ENCODE results near the gene UNC93A. TPM values are rescaled to one million over a fixed set of nuclear protein-coding genes. Genes with fewer than 3 reads are reported as not detected.

The UNC93A gene
- total and polyA plus RNA-seq, 2 donors (not counting 1 experiment from before 2014, with no cell fraction given) = not detected

- no peak overlapping the region for H3K9ac ChIP-seq (ENCODE audit: low read length)
- H3K4me3 Mint-ChIP-seq = no peak overlapping the region
- no peak for DNase-seq
- no peak for ATAC-seq (ENCODE audit: low read depth)
- no peaks in the 10 kb centered on the region for H3K4me1 Mint-ChIP-seq
- H3K36me3 ChIP-seq (replicated peaks in 1 of 2; ENCODE audit: control extremely low read depth in 1 of 2, control insufficient read depth in 1 of 2, extremely low read depth in 1 of 2, insufficient read depth in 2 of 2, low read length in 1 of 2) = no peaks in the 10 kb centered on the region
- H3K4me1 ChIP-seq (ENCODE audit: control insufficient read depth in 2 of 2, insufficient read depth in 2 of 2, low read length in 2 of 2) = no peaks in the 10 kb centered on the region
- H3K9me3 Mint-ChIP-seq (ENCODE audit: insufficient read depth) = no peaks in the 10 kb centered on the region
- POLR2A ChIA-PET = no interaction called here
- H3K27me3 ChIP-seq (replicated peaks in 1 of 4; ENCODE audit: control extremely low read depth in 1 of 4, control insufficient read depth in 3 of 4, insufficient read depth in 4 of 4, low read length in 3 of 4) = peaks cover 0 to 5% (median 1%) of the 10 kb centered on the region in 4 experiments
- intact Hi-C loops (cut with micrococcal nuclease) = no loop called here
- H2AFZ ChIP-seq (ENCODE audit: insufficient read depth, low read depth, low read length, poor library complexity, severe bottlenecking) = no peak overlapping the region
- H4K20me1 ChIP-seq (ENCODE audit: control insufficient read depth, insufficient read depth, low read length, poor library complexity, severe bottlenecking) = no peaks in the 10 kb centered on the region
- no peak for TF ChIP-seq EZH2 (IDR thresholded peaks at IDR 0.05; ENCODE audit: borderline replicate concordance, insufficient read depth, low read depth, low read length, poor library complexity, severe bottlenecking)
- no peak for TF ChIP-seq CTCF (IDR thresholded peaks at IDR 0.05)
- H3K9me3 ChIP-seq (ENCODE audit: control extremely low read depth in 1 of 3, control insufficient read depth in 2 of 3, insufficient read depth in 1 of 3, low read length in 2 of 3) = no peaks in the 10 kb centered on the region
- H3K27me3 Mint-ChIP-seq = peaks cover 28% of the 10 kb centered on the region
- H3K4me3 ChIP-seq (ENCODE audit: control extremely low read depth in 1 of 5, extremely low read depth in 1 of 5, insufficient read depth in 1 of 5, low read depth in 2 of 5, low read length in 4 of 5) = no peak overlapping the region
- no peak overlapping the region for H3K27ac Mint-ChIP-seq
- H3K79me2 ChIP-seq (ENCODE audit: control insufficient read depth, insufficient read depth, low read length) = no peaks in the 10 kb centered on the region
- 90% methylated on average over 18 of the region's 18 CpGs for WGBS (ENCODE audit: insufficient coverage)
- H3K27ac ChIP-seq (ENCODE audit: low read length in 2 of 2) = no peak overlapping the region
- H3K4me2 ChIP-seq (replicated peaks; ENCODE audit: low read depth, low read length, poor library complexity, severe bottlenecking) = no peak overlapping the region
- CTCF ChIA-PET = no interaction called here
Measured at GRCh38 chr6:167305796-167306195, 14.7 kb downstream of the UNC93A start.

- H2AFZ ChIP-seq (ENCODE audit: insufficient read depth, low read depth, low read length, poor library complexity, severe bottlenecking) = no peak overlapping the region
- Mint-ChIP-seq H3K9me3 (ENCODE audit: insufficient read depth) (no peaks in the 10 kb centered on the region), H3K4me3 (no peak overlapping the region), H3K4me1 (no peaks in the 10 kb centered on the region), H3K27me3 (peaks cover 28% of the 10 kb centered on the region), H3K27ac (no peak overlapping the region)
- no peak overlapping the region for H3K4me2 ChIP-seq (replicated peaks; ENCODE audit: low read depth, low read length, poor library complexity, severe bottlenecking)
- WGBS (ENCODE audit: insufficient coverage) = 90% methylated on average over 13 of the region's 15 CpGs
- DNase-seq (no peak), ATAC-seq (ENCODE audit: low read depth) (no peak)
- no peak overlapping the region for H3K4me3 ChIP-seq (ENCODE audit: control extremely low read depth in 1 of 5, extremely low read depth in 1 of 5, insufficient read depth in 1 of 5, low read depth in 2 of 5, low read length in 4 of 5)
- ChIA-PET CTCF (no interaction called here), POLR2A (no interaction called here)
- no peaks in the 10 kb centered on the region for H3K4me1 ChIP-seq (ENCODE audit: control insufficient read depth in 2 of 2, insufficient read depth in 2 of 2, low read length in 2 of 2)
- no peaks in the 10 kb centered on the region for H3K79me2 ChIP-seq (ENCODE audit: control insufficient read depth, insufficient read depth, low read length)
- H4K20me1 ChIP-seq (ENCODE audit: control insufficient read depth, insufficient read depth, low read length, poor library complexity, severe bottlenecking) = no peaks in the 10 kb centered on the region
- H3K27me3 ChIP-seq (replicated peaks in 1 of 4; ENCODE audit: control extremely low read depth in 1 of 4, control insufficient read depth in 3 of 4, insufficient read depth in 4 of 4, low read length in 3 of 4) = peaks cover 0 to 5% (median 1%) of the 10 kb centered on the region in 4 experiments
- no peaks in the 10 kb centered on the region for H3K36me3 ChIP-seq (replicated peaks in 1 of 2; ENCODE audit: control extremely low read depth in 1 of 2, control insufficient read depth in 1 of 2, extremely low read depth in 1 of 2, insufficient read depth in 2 of 2, low read length in 1 of 2)
- no peak overlapping the region for H3K27ac ChIP-seq (ENCODE audit: low read length in 2 of 2)
- intact Hi-C loops (cut with micrococcal nuclease) = no loop called here
- no peaks in the 10 kb centered on the region for H3K9me3 ChIP-seq (ENCODE audit: control extremely low read depth in 1 of 3, control insufficient read depth in 2 of 3, insufficient read depth in 1 of 3, low read length in 2 of 3)
- no peak overlapping the region for H3K9ac ChIP-seq (ENCODE audit: low read length)
- TF ChIP-seq EZH2 (IDR thresholded peaks at IDR 0.05; ENCODE audit: borderline replicate concordance, insufficient read depth, low read depth, low read length, poor library complexity, severe bottlenecking) = no peak
- TF ChIP-seq CTCF (IDR thresholded peaks at IDR 0.05) = no peak
Measured at GRCh38 chr6:167306401-167306998, 15.4 kb downstream of the UNC93A start.

Measured in B cell (primary cell).